GM12878 (cell line): ENCODE results near the gene PFN3. TPM values are rescaled to one million over a fixed set of nuclear protein-coding genes. Genes with fewer than 3 reads are reported as not detected.

ENCODE experiments used
- ATAC-seq: fragments of 200-7000 bp; cut with Tn5 transposase; 3 replicates; pipeline ENCODE4 v1.9.1; 2020; ENCODE audit warnings: mild to moderate bottlenecking, moderate library complexity
- BruUV-seq: library from RNA; stranded (reverse); fragments of 400-500 nt; replicated peaks from 2 replicates; lab custom pipeline; 2021; lab: Mats Ljungman, UMichigan
- CTCF ChIA-PET: fragments of 300-600 bp; sonication (Branson Sonifier 250); formaldehyde crosslinking; extraction: SDS; loops from one replicate; lab custom pipeline; 2021; ENCODE audit warnings: inconsistent platforms; lab: Yijun Ruan, JAX
- POLR2A ChIA-PET: fragments of 350-600 bp; formaldehyde crosslinking; extraction: SDS; loops from one replicate; lab custom pipeline; 2021; ENCODE audit warnings: inconsistent platforms; lab: Charles Lee
- RAD21 ChIA-PET: fragments of 300-600 bp; sonication (Branson Sonifier 250); formaldehyde crosslinking; loops from one replicate; lab custom pipeline; 2023; ENCODE audit warnings: antibody characterized with exemption; ENCODE audit not compliant: unreplicated experiment; lab: Charles Lee
- SMC1A ChIA-PET: fragments of 300-600 bp; sonication (Branson Sonifier 250); formaldehyde crosslinking; loops from one replicate; lab custom pipeline; 2023; ENCODE audit not compliant: unreplicated experiment, uncharacterized antibody; lab: Charles Lee
- DNase-seq: peaks from one replicate; pipeline ENCODE4 v3.0.0-alpha.2; 2011; ENCODE audit warnings: low read depth, low spot score
- FAIRE-seq: peaks from 3 replicates; lab custom pipeline; 2011; peaks lifted over from hg19 to GRCh38; lab: Jason Lieb, UNC
- H2AFZ ChIP-seq: 2 replicates; pipeline ENCODE4 v1.6.0; 2011; ENCODE audit warnings: low read depth, low read length, control low read depth; ENCODE audit not compliant: control insufficient read depth
- H3K27ac ChIP-seq: 2 replicates; pipeline ENCODE4 v1.5.1; 2011; ENCODE audit warnings: control low read depth; ENCODE audit not compliant: control insufficient read depth, insufficient read depth
- H3K27me3 ChIP-seq, 2 experiments: replicated peaks in 1 of 2; 2 replicates each; pipeline versions ENCODE4 v1.6.0 to v1.6.1; 2011; ENCODE audit warnings: low read length in 1 of 2; ENCODE audit not compliant: control insufficient read depth in 2 of 2, insufficient read depth in 2 of 2
- H3K36me3 ChIP-seq, 2 experiments: 2 replicates each; pipeline ENCODE4 v1.5.1; 2011; ENCODE audit warnings: low read length in 1 of 2; ENCODE audit not compliant: control insufficient read depth in 2 of 2, insufficient read depth in 2 of 2
- H3K4me1 ChIP-seq: 2 replicates; pipeline ENCODE4 v1.6.1; 2011; ENCODE audit warnings: mild to moderate bottlenecking, low read length, moderate library complexity, mixed read lengths; ENCODE audit not compliant: control insufficient read depth, insufficient read depth
- H3K4me2 ChIP-seq: 2 replicates; pipeline ENCODE4 v1.6.0; 2011; ENCODE audit warnings: control low read depth; ENCODE audit not compliant: control insufficient read depth, insufficient read depth
- H3K4me3 ChIP-seq: fragments of 200-600 bp; sonication (generic); 2 replicates; pipeline ENCODE4 v1.5.1; 2016
- H3K79me2 ChIP-seq: 2 replicates; pipeline ENCODE4 v1.6.0; 2011; ENCODE audit warnings: low read length; ENCODE audit not compliant: control insufficient read depth, insufficient read depth
- H3K9ac ChIP-seq: 2 replicates; pipeline ENCODE4 v1.8.0; 2011; ENCODE audit warnings: low read length, control low read depth, mixed read lengths; ENCODE audit not compliant: control insufficient read depth, insufficient read depth
- H3K9me3 ChIP-seq: replicated peaks from 3 replicates; pipeline ENCODE4 v1.5.1; 2011; ENCODE audit warnings: mild to moderate bottlenecking, low read length; ENCODE audit not compliant: control insufficient read depth, insufficient read depth
- H4K20me1 ChIP-seq: 2 replicates; pipeline ENCODE4 v1.6.0; 2011; ENCODE audit not compliant: control insufficient read depth, insufficient read depth
- GATAD2B ChIP-seq: fragments of 450-650 bp; conservative IDR thresholded peaks from 2 replicates; pipeline ENCODE4 v1.6.1; 2017; ENCODE audit warnings: low read depth, mild to moderate bottlenecking, moderate library complexity
- MEF2B ChIP-seq: fragments of 450-650 bp; IDR thresholded peaks from 2 replicates; pipeline ENCODE4 v1.6.1; 2018; ENCODE audit warnings: mild to moderate bottlenecking, moderate library complexity; ENCODE audit not compliant: partially characterized antibody, poor library complexity, severe bottlenecking
- NR2F1 ChIP-seq: fragments of 450-650 bp; conservative IDR thresholded peaks from 2 replicates; pipeline ENCODE4 v1.6.1; 2017; ENCODE audit warnings: mild to moderate bottlenecking
- PAX8 ChIP-seq: fragments of 450-650 bp; IDR thresholded peaks from 2 replicates; pipeline ENCODE4 v1.6.1; 2017; ENCODE audit warnings: mild to moderate bottlenecking, moderate library complexity
- POLR2AphosphoS5 ChIP-seq: IDR thresholded peaks from 2 replicates; pipeline ENCODE4 v1.6.1; 2011; ENCODE audit warnings: mild to moderate bottlenecking, low read length, inconsistent platforms
- WGBS: methylation state at CpG from one replicate; pipeline ENCODE4 v1.1.6; 2016; ENCODE audit warnings: low lambda C conversion rate; ENCODE audit not compliant: insufficient replicate concordance, insufficient coverage; ENCODE audit errors: missing lambda C conversion rate; 5-methylcytosine and 5-hydroxymethylcytosine counted together
- in situ Hi-C: fragments of 300-500 bp; cut with MboI; formaldehyde crosslinking; loops from 9 replicates; pipeline ENCODE4 v1.14.3; 2018; ENCODE audit warnings: mixed read lengths
- intact Hi-C: fragments of 100-400 bp; cut with micrococcal nuclease; formaldehyde crosslinking; loops from one replicate; pipeline ENCODE4 v1.14.2; 2022; ENCODE audit not compliant: unreplicated experiment
- polyA plus RNA-seq, 11 experiments: library from polyadenylated mRNA; depleted of rRNA in 4 of 11; unstranded in 6 of 11; stranded (reverse) in 5 of 11; fragments of >200 nt; fragmentation: Nextera tagmentation in 4 of 11; fragmentation: Illumina TruSeq in 1 of 11; extraction: Ambion mirVana in 4 of 11; extraction: Trizol in 1 of 11; gene quantifications; 1 replicate in 1 of 11; 2 replicates in 10 of 11; pipeline versions ENCODE4 v1.2.1 to v1.2.3, GENCODE V29; 2011 to 2016; ENCODE audit warnings: inconsistent platforms in 2 of 11, missing spikeins in 2 of 11, low read depth in 1 of 11
- total RNA-seq, 4 experiments: library from RNA; depleted of rRNA in 3 of 4; stranded (reverse); fragments of >200 nt in 3 of 4; fragmentation: Illumina TruSeq in 1 of 4; extraction: Trizol in 1 of 4; gene quantifications; 2 replicates each; pipeline versions ENCODE4 v1.2.1 to v1.2.3, GENCODE V29; 2013 to 2021

The PFN3 gene
- total and polyA plus RNA-seq, 10 of the 15 experiments (the other 5 are each of a cell fraction or from before 2014, with no cell fraction given) = not detected

- Histone ChIP-seq H4K20me1 (no peaks in the 10 kb centered on the region), H3K79me2 (peaks cover 14% of the 10 kb centered on the region), H2AFZ (no peak overlapping the region), H3K9ac (peak overlapping the region; percentile 24; the same call in 1 of the 2 replicates), H3K4me3 (peak overlapping the region; percentile 67; the same call in 1 of the 2 replicates), H3K27me3 (no peaks in the 10 kb centered on the region), H3K9me3 (no peaks in the 10 kb centered on the region), H3K4me1 (peaks cover 37% of the 10 kb centered on the region), H3K36me3 (no peaks in the 10 kb centered on the region), H3K27ac (no peak overlapping the region), H3K4me2 (no peak overlapping the region)
- FAIRE-seq (no peak), ATAC-seq (no peak), DNase-seq (no peak)
- in situ Hi-C loops (loop anchor here (5.0 kb wide), 1 partner anchor 132 kb away; no protein-coding TSS in a partner anchor), intact Hi-C loops (loop anchor here (2.0 kb wide), 1 partner anchor 19 kb away; no protein-coding TSS in a partner anchor)
- ChIA-PET CTCF (interaction anchor here (0.6 to 16.4 kb wide), 9 partner anchors 20 to 662 kb away, joined by 3 to 391 read pairs (median 8); partner anchors contain the start of genes GRK6 and PFN3), RAD21 (interaction anchor here (1.0 to 13.5 kb wide), 8 partner anchors 20 to 148 kb away, joined by 3 to 291 read pairs (median 8); partner anchors contain the start of genes GRK6 and MXD3), POLR2A (interaction anchor here (1.0 to 13.6 kb wide), 8 partner anchors 21 to 87 kb away, joined by 3 to 358 read pairs (median 10); partner anchors contain the start of genes F12 and GRK6), SMC1A (interaction anchor here (0.9 to 7.2 kb wide), 13 partner anchors 11 to 140 kb away, joined by 3 to 105 read pairs (median 4); partner anchors contain the start of genes F12, PDLIM7 and PFN3)
- TF ChIP-seq POLR2AphosphoS5 = peak; percentile 32; the same call in 1 of the 2 replicates
- TF ChIP-seq NR2F1 = peak; percentile 45
- 0 out of 2 replicates have a peak, but pooled peaks have one; percentile 47 for TF ChIP-seq GATAD2B
- peak; percentile 41 for TF ChIP-seq MEF2B
- no peak for TF ChIP-seq PAX8
- BruUV-seq = no TSS peak
- WGBS = 83% methylated on average over 18 of the region's 18 CpGs
Measured at GRCh38 chr5:177449140-177450061, 48.9 kb upstream of the PFN3 start.
